ENCODE measurements around the gene PPP6R2.

GRCh38 chr22:50312371-50312770 lies 30.8 kb upstream of the PPP6R2 start:
- TF ChIP-seq CTCF (IDR thresholded peaks at IDR 0.05): no peak
- no peak for TF ChIP-seq POLR2A (IDR thresholded peaks at IDR 0.05)
